Nephron (organoid): ENCODE measurements around the gene RS1.

Experiments
- H3K27ac Mint-ChIP-seq, 3 experiments: 2 replicates each; pipeline ENCODE4 v1.8.0; 2020; ENCODE audit warnings: mixed read lengths in 3 of 3, mild to moderate bottlenecking in 2 of 3, moderate library complexity in 1 of 3
- H3K27me3 Mint-ChIP-seq: 2 replicates; pipeline ENCODE4 v1.8.0; 2021; ENCODE audit warnings: low read depth, mild to moderate bottlenecking, moderate library complexity, mixed read lengths
- H3K36me3 Mint-ChIP-seq: 2 replicates; pipeline ENCODE4 v1.8.0; 2020; ENCODE audit warnings: low read depth, mixed read lengths
- H3K4me1 Mint-ChIP-seq: 2 replicates; pipeline ENCODE4 v1.8.0; 2020; ENCODE audit warnings: mixed read lengths
- H3K4me3 Mint-ChIP-seq, 3 experiments: 2 replicates each; pipeline ENCODE4 v1.8.0; 2020; ENCODE audit warnings: mild to moderate bottlenecking in 3 of 3, mixed read lengths in 3 of 3, moderate library complexity in 2 of 3
- H3K9me3 Mint-ChIP-seq: 2 replicates; pipeline ENCODE4 v1.8.0; 2020; ENCODE audit warnings: mixed read lengths
- CTCF ChIP-seq, 3 experiments: fragments of 200-600 bp; sonication (generic); IDR thresholded peaks; one replicate each; pipeline ENCODE4 v1.5.0; 2021; ENCODE audit warnings: antibody characterized with exemption in 3 of 3; ENCODE audit not compliant: unreplicated experiment in 3 of 3

RS1 gene

DNA sequence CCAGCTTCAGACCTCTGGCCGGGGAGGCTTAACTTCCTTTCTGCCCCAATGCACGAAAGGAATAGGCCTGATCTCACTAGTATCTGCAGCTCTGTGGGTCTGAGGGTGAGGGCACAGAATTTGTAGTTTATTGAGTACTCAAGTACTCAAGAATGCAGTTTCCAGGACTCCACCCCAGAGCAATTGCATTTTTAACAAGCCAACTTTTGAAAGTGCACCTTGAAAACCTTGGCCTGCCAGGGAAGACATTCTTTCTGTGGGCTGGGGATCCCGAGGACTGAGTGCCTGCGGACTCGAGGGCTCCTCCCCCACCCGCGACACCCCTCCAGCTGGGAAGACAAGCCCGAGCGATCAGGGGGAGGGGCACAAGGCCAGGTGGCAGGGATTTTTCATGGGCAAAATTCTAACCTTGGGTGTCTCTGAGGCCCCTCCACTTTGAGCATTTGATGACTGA lies 22.4 kb downstream of the RS1 start:
- no peak overlapping the region for H3K4me3 Mint-ChIP-seq
- peak overlapping the region in 2 of 3 experiments; percentile 48 to 53 for H3K27ac Mint-ChIP-seq
- peaks cover 3% of the 10 kb centered on the region for H3K9me3 Mint-ChIP-seq
- peaks cover 3% of the 10 kb centered on the region for H3K36me3 Mint-ChIP-seq
- H3K4me1 Mint-ChIP-seq, result peaks cover 5% of the 10 kb centered on the region
- TF ChIP-seq CTCF (IDR thresholded peaks at IDR 0.05; ENCODE audit: unreplicated experiment in 3 of 3), result no peak
- no peaks in the 10 kb centered on the region for H3K27me3 Mint-ChIP-seq

DNA sequence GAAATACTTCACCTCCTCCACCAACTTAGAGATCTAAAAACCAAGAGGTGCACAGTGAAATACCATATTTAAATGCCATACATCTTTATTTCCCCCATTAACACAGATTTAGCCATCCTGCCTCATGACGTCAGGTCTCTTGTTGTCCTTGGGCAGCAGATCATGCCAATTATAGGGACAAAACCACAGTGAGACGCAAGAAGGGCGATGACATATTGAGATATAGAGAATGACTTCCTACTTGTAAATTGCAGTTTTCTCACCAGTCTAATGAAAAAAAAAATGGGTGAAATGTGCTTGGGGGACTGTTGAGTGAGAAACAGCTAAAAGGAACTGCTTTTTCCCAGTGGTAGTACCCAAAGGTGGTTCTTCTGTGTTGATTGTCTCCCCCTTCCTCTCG lies 24.3 kb downstream of the RS1 start:
- Mint-ChIP-seq H3K27me3 (no peaks in the 10 kb centered on the region), H3K4me1 (peaks cover 5% of the 10 kb centered on the region), H3K36me3 (peaks cover 3% of the 10 kb centered on the region), H3K4me3 (no peak overlapping the region), H3K27ac (no peak overlapping the region), H3K9me3 (peaks cover 3% of the 10 kb centered on the region)
- TF ChIP-seq CTCF (IDR thresholded peaks at IDR 0.05; ENCODE audit: unreplicated experiment in 3 of 3), result no peak

- peaks cover 8% of the 10 kb centered on the region for H3K9me3 Mint-ChIP-seq
These were observed 28.1 kb downstream of the RS1 start for GRCh38 chrX:18643853-18644252.

GRCh38 chrX:18643243-18643642 lies 28.7 kb downstream of the RS1 start:
- Mint-ChIP-seq H3K27ac (no peak overlapping the region), H3K4me3 (no peak overlapping the region), H3K9me3 (peaks cover 9% of the 10 kb centered on the region), H3K4me1 (no peaks in the 10 kb centered on the region), H3K36me3 (peaks cover 3% of the 10 kb centered on the region), H3K27me3 (no peaks in the 10 kb centered on the region)
- no peak for TF ChIP-seq CTCF (IDR thresholded peaks at IDR 0.05; ENCODE audit: unreplicated experiment in 3 of 3)

More at GRCh38 chrX:18643853-18644252, 28.1 kb downstream of the RS1 start:
- Mint-ChIP-seq H3K27me3 (no peaks in the 10 kb centered on the region), H3K4me1 (no peaks in the 10 kb centered on the region), H3K36me3 (peaks cover 3% of the 10 kb centered on the region), H3K4me3 (no peak overlapping the region), H3K27ac (no peak overlapping the region)
- TF ChIP-seq CTCF (IDR thresholded peaks at IDR 0.05; ENCODE audit: unreplicated experiment in 3 of 3), result no peak

DNA sequence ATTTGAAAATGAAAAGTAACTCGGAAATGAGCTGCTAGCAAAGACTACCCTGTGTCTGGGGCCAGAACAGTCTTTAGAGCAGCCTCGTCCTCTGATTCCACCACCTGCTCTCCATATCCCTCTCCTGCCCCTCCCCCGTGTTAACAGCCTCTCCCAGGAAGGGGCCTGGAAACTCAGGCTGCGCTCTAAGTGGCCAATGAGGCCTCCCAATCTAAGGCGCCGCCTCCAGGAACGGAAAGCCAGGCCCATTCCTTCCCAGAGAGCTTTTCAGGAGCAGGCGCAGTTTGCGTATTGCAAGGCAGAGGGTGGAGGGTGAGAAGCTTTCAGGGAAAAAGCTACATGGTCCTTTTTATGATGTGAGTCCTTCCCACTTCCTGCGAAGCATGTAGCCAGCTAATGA lies 31.2 kb downstream of the RS1 start:
- H3K4me1 Mint-ChIP-seq, result no peaks in the 10 kb centered on the region
- H3K4me3 Mint-ChIP-seq, result no peak overlapping the region
- peaks cover 13% of the 10 kb centered on the region for H3K9me3 Mint-ChIP-seq
- H3K27me3 Mint-ChIP-seq, result no peaks in the 10 kb centered on the region
- no peak overlapping the region for H3K27ac Mint-ChIP-seq
- peaks cover under 1% of the 10 kb centered on the region for H3K36me3 Mint-ChIP-seq
- no peak for TF ChIP-seq CTCF (IDR thresholded peaks at IDR 0.05; ENCODE audit: unreplicated experiment in 3 of 3)

DNA sequence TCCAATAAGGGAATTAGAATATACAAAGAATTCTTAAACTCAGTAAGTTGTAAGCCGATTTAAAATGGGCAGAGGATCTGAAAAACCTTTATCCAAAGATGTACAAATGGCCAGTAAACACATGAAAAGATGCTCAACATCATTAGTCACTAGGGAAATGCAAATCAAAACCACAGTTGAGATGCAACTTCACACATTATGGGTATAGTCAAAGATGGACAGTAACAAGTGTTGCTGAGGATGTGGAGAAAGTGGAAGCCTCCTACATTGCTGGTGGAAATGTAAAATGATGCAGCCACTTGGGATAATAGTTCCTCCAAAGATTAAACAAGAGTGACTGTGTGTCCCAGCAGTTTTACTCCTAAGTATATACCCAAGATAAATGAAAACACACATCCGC lies 32.6 kb downstream of the RS1 start:
- no peaks in the 10 kb centered on the region for H3K4me1 Mint-ChIP-seq
- peaks cover 5% of the 10 kb centered on the region for H3K36me3 Mint-ChIP-seq
- TF ChIP-seq CTCF (IDR thresholded peaks at IDR 0.05; ENCODE audit: unreplicated experiment in 3 of 3), result no peak
- H3K4me3 Mint-ChIP-seq, result no peak overlapping the region
- no peaks in the 10 kb centered on the region for H3K27me3 Mint-ChIP-seq
- peaks cover 18% of the 10 kb centered on the region for H3K9me3 Mint-ChIP-seq
- no peak overlapping the region for H3K27ac Mint-ChIP-seq
